NOMO-1 treated with DMSO at 0.1 percent for 48 hours (cell line): ENCODE results near the gene TNFRSF12A.

Experiments used
- DNase-seq: peaks from one replicate; lab custom pipeline; 2025; ENCODE audit not compliant: unreplicated experiment; lab: John Stamatoyannopoulos, UW

Gene TNFRSF12A

GRCh38 chr16:2985893-2986355, 34.2 kb upstream of the TNFRSF12A start:
- DNase-seq = no peak

DNA sequence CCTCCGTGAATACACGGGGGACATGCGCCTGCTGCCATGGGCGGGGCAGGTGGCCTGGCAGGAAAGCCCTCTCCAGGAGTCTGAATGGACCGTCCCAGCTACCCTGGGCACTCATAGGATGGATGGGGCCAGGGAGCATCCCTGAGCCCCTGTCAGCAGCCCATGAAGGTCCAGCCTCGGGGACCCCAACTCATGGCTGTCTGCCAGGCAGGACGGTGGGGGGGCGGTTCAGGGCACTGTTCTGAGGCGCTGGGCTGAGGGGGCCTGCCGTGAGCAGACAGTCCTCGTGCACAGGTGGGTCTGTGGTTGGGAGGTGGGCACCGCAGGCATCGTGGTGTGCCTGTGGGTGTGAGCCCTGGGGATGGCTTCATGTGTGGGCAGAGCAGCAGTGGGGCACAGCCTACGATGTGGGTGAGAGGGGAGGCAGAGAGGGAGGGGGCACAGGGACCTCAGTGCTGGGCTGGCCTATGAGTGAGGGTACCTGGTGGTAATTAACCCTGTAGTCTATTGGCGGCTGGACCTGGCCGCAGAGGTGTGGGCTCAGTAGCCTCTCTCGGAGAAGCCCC, 33.5 kb upstream of the TNFRSF12A start:
- DNase-seq = no peak

DNA sequence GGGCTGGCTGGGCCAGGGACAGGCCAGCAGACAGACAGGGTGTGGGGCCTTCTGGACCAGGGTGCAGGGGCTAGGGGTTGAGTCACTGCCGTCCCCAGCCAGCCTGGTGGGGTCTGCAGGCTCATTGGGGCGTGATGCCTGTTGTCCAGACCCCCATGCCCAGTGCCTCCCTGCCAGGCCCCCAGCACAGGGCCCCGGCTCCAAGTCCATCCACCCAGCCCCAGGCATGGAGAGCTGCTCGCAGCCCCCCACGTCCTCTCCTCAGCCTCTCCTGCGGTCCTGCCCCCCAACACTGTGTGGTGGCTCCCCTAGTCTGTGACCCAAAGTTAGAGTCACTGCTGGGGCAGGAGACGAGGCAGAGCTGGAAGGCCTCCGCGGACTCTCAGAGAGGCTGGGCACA, 32.9 kb upstream of the TNFRSF12A start:
- no peak for DNase-seq

DNA sequence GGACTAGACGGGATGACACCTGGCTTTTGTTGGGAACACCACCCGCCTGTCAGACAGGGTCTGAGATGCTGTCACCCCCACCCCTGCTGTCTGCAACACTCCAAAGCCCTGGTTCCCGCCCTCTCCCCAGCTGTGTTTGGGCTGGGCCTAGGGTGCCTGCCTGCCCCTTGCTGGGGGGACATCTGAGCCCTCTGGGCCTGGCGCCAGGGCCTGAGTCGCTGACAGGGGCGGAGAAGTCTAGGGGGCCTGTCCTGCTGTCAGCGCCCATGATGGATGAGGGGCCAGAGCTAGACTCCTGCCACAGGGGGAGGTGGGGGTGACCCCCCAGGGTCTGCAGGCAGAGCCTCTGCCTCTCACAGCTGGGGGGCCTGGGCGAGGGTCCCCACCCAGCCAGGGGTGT, 32.3 kb upstream of the TNFRSF12A start:
- no peak for DNase-seq

DNA sequence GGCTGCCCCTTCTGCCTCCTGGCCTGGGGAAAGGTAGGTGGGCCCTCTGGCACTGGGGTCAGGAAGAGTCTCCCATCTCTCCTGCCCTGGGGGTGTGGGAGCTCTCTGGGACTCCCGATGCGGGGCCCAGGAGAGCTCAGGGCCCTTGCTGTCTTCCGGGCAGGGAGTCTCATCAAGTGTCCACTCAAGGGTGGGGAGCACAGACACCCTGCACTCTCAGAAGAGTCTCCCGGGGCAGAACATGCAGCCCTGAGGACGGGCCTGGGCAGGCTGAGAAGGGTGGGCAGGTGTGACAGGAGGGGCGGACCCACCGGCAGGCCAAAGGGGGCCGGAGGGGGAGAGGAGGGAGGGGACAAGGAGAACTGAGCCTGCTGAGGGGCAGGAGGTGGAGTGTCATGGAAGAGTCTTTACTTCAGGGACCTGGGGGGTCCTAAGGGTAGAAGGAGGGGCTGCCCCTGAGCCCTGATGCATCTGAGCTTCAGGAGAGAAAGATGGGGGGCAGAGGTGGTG, 31.5 kb upstream of the TNFRSF12A start:
- DNase-seq = no peak

DNA sequence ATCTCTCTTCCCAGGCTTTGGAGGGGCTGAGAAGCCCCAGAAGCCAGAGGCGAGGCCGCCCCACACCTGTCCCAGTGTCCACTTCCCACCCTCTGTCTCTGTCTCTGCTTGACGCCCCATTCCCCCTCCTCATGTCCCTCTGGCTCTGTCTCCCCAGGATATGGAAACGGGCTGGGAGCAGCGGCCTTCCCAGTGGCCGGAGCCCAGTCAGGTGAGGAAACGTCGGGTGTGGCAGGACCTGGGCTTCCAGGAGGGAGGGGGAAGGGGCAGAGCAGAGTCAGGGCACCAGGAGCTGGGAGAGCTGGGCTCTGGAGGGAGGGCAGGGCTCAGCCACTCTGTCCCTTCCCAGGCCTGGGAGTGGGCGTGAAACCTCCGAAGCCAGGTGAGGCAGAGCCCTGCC, 29.3 kb upstream of the TNFRSF12A start:
- no peak for DNase-seq

DNA sequence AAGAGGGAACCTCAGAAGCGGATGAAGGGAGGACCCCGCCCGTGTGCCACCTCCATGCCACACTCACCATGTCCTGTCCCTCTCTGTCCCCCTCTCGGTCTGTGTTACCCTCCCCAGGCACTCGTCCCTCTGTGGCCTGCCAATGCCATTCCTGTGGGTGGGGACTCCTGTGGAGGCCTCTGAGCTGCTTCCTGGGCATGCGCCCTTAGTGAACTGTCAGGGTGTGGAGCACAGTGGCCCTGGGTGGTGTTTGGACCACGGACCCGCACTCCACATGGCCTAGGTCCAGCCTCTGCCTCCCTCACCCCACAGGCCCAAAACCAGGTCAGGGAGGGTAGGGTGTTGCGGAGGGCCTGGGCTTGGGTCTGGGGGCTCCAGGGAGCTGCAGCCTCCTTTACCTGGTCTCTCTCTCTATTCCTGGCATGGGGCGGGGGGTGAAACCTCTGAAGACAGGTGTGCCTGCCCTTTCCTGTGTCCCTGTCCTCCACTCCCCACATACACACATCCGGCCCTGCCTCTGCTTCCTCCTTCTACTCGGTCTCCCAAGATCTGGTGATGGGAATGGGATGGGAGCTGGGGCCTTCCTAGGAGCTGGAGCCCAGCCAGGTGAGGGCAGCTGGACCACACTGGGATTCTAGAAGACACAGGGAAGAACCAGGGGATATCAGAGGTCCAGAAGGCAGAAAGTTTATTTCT, 28.5 kb upstream of the TNFRSF12A start:
- DNase-seq = no peak

- DNase-seq = no peak
Measured at GRCh38 chr16:2992383-2993081, 27.6 kb upstream of the TNFRSF12A start.

GRCh38 chr16:2996298-2996697, 23.9 kb upstream of the TNFRSF12A start:
- DNase-seq = no peak

DNA sequence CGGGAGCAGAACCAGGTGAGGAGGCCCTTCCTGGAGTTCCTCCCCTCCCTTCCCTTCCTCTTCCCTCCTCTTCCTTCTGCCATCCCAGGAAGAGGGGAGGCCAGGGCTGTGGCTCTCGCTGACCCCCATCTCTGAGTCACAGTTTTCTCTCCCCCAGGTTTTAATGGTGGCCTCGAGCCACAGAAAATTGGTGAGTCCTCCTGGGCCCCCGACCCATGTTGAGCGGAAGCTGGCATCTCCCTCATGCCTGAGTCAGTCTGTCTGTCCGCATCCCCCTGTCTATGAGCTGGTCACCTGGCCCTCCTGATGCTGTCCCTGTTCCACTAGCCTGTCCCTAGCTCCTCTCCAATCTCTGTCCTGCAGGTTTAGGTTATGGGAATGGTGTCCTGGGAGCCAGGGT, 20.2 kb upstream of the TNFRSF12A start:
- no peak for DNase-seq

DNA sequence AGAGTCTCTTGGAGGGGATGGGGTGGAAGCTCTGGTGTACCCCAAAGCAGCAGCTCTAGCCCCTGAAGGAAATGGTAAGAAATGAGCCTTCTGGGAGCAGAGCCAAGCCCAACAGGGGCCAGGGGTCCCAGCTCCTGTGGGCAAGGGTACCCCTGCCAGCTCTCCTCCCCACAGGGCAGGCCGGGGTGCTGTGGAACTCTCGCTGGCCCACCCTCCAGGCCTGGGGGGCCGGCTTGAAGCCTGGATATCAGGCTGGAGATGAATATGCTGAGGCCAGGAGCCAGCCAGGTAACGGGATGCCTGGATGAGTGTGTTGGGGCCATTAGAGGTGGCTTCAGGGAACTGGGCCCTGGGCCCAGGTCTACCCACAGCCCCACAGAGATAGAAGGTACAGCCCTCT, 19.6 kb upstream of the TNFRSF12A start:
- DNase-seq = no peak

DNA sequence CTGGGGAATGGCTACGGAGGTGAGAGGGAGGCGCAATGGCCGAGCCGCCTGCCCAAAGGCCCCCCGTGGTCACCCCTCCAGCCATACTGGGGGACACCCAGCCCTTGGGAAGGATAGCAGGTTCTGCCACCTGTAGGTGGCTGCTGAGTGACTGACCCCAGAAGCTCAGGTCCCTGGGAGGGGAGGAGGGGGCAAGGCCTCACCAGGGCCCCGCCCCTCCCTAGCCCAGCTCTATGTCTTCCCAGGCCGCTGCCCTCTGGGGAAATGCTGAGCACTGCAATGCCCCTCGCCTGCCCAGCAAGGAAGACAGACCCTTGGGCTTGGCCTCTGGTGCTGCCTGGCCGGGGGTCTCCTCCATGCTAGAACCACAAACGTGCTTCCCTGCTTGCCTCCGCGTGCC, 18.9 kb upstream of the TNFRSF12A start:
- DNase-seq = no peak

GRCh38 chr16:3003582-3004270, 16.4 kb upstream of the TNFRSF12A start:
- DNase-seq = peak; percentile 99

DNA sequence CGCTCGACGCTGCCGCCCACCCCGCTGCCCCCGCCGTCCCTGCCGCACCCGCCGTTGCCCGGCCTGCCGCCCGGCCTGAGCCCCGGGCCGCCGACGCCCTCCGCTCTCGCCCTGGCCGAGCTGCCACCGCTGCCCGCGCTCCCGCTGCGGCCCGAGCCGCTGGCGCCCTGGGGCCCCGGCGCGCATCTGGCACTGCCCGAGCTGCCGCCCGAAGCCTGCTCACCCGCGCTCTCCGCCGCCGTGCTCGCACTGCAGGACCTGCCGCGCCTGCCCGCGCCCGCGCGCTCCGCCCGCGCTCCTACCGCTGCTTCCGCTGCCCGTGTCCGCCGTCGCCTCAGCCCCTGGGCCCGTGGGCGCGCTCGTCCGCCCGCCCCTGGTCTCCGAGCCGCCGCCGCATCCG, 15.8 kb upstream of the TNFRSF12A start:
- peak; percentile 40 for DNase-seq

DNA sequence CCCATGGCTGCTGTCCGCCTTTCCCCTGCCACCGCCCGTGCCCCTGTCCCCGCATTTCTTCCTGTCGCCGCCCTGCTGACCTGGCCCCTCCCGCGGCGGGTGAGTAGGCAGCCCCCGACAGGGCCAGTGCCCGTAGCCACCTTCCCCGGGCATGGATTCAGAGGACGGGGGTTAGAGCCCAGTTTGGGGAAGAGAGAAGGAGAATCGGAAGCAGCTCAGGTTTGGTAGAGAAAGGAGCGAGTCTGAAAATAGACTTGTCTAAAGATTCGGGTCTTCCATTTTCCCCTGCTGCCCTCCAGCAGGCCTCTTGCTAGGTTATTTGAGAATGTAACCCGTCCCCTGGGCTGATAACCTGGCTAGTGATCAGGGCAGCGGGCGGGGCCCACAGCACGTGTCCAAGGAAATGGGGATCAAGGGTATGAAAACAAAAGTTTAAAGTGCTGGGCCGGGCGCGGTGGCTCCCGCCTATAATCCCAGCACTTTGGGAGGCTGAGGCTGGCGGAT, 15.3 kb upstream of the TNFRSF12A start:
- peak; percentile 46 for DNase-seq

GRCh38 chr16:3007059-3007956, 12.9 kb upstream of the TNFRSF12A start:
- peak; percentile 70 for DNase-seq

DNA sequence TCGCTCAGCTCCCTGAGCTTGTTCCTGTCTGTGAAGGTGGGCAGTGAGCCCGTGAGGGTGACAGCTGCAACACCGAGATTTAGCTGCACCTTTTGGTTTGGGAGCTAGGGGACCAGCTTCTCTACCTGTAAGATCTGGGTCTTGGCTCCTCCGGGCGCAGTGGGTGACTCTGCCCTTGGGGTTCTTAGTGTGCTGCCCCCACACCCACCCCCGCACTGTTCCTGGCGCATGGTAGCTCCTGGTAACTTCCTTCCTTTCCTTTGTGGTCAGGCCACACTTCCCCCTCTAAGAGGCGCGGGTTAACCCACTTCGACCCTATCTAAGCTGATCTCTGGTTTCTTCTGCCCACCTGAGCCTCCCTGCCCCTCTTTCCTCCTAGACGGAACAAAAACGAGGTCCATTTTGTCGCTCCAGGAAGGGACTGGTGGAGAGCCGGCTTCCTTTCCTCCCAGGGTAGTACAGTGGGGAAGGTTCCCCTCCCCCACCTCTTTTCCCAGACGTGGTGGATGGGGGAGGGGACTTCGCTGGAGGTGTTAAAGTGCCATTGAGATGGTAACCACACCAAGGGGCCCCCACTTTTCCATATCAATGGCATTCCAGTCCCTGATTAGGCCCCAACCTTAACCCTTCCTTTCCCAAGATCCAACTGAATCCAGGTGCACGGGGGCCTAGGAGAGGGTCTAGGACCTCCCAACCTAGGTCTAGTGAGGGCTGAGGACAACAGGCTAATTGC, 12.0 kb upstream of the TNFRSF12A start:
- DNase-seq = peak; percentile 54

GRCh38 chr16:3008690-3009037, 11.5 kb upstream of the TNFRSF12A start:
- DNase-seq = no peak

DNA sequence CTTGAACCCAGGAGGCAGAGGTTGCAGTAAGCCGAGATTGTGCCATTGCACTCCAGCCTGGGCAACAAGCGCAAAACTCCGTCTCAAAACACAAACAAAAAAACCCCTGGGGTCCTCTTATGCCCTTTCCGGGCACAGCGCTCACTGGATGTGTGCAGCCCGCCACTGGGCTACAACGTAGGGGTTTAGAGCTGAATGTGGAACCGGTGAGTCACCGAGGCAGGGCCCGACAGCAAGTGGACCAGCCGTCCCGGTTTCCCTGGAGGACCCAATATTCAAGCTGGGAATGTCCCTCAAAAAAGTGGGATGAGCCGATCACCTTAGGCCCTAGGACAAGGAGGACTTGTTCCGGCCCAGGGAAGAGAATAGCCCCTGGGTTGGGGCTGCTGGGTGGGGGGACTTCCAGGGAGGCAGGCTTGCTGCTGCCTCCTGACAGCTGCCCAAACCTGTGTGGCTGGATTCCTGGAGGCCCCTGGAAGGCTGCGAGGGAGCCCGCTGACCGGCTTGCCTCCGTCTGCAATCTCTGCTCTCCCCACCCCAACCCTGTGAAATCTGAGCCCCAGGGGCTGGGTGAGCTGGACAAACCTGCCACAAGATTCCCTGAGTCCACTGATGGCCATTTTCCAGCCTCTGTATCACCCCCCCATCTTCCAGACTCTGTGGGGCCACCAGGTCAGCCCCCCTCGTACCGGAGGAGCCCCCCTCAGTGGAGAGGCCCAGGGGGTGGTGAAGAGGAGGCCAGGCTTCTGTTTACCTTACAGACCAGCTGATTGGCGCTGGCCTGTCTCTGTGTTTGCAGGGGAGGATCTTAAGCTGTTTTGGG, 10.4 kb upstream of the TNFRSF12A start:
- no peak for DNase-seq
